ENCODE results near the gene RFTN1.

GRCh38 chr3:16463119-16463518 is 50.4 kb downstream of the RFTN1 start:
- TF ChIP-seq CTCF (IDR thresholded peaks at IDR 0.05) (no peak), POLR2A (IDR thresholded peaks at IDR 0.05) (no peak)

Measured in uterus (tissue), 2 donors.